H1 (cell line): ENCODE data around the gene WIPF3. TPM values are rescaled to one million over a fixed set of nuclear protein-coding genes. Genes with fewer than 3 reads are reported as not detected.

Source experiments
- CREB1 ChIP-seq: IDR thresholded peaks from 2 replicates; pipeline ENCODE4 v1.6.1; 2012; ENCODE audit warnings: inconsistent platforms
- CTBP2 ChIP-seq: IDR thresholded peaks from 2 replicates; pipeline ENCODE4 v1.7.0; 2011; ENCODE audit warnings: borderline replicate concordance, mild to moderate bottlenecking, moderate library complexity, mixed read lengths, low read length; ENCODE audit not compliant: insufficient read depth, insufficient read length
- RXRA ChIP-seq: IDR thresholded peaks from 2 replicates; pipeline ENCODE4 v1.6.1; 2011; ENCODE audit warnings: low read depth, mild to moderate bottlenecking, low read length, moderate library complexity; ENCODE audit not compliant: insufficient read depth
- TCF12 ChIP-seq: IDR thresholded peaks from 2 replicates; pipeline ENCODE4 v1.6.1; 2011; ENCODE audit warnings: low read depth, mild to moderate bottlenecking, low read length
- polyA plus RNA-seq, 7 experiments: library from polyadenylated mRNA; depleted of rRNA in 3 of 7; stranded (reverse) in 5 of 7; unstranded in 2 of 7; fragments of >200 nt in 5 of 7; fragments of 200-250 nt in 2 of 7; gene quantifications; 1 replicate in 5 of 7; 2 replicates in 1 of 7; 4 replicates in 1 of 7; pipeline versions ENCODE4 v1.2.1 to v1.2.3, GENCODE V29; 2011 to 2013; ENCODE audit warnings: missing spikeins in 2 of 7, mixed read lengths in 2 of 7
- total RNA-seq: library from RNA; stranded (reverse); fragmentation: NEBNext Ultra II Directional; extraction: Animal tissue kit (Norgen Biotek cat#: 25700); gene quantifications from 2 replicates; pipeline ENCODE4 v1.2.1, GENCODE V29; 2021
- TF ChIP-seq, protein P1 (sequence below): fragments of 300-600 bp; sonication (generic); IDR thresholded peaks from 2 replicates; pipeline ENCODE4 v1.7.1; 2012; ENCODE audit warnings: low read length, moderate library complexity, mild to moderate bottlenecking, inconsistent platforms; ENCODE audit not compliant: insufficient replicate concordance
- TF ChIP-seq, protein P2 (sequence below): IDR thresholded peaks from 2 replicates; pipeline ENCODE4 v1.6.1; 2012; ENCODE audit warnings: inconsistent platforms

Gene WIPF3
- total and polyA plus RNA-seq, 2 of the 8 experiments (the other 6 are each of a cell fraction or from before 2014, with no cell fraction given): 5.0 to 12.1 TPM

DNA sequence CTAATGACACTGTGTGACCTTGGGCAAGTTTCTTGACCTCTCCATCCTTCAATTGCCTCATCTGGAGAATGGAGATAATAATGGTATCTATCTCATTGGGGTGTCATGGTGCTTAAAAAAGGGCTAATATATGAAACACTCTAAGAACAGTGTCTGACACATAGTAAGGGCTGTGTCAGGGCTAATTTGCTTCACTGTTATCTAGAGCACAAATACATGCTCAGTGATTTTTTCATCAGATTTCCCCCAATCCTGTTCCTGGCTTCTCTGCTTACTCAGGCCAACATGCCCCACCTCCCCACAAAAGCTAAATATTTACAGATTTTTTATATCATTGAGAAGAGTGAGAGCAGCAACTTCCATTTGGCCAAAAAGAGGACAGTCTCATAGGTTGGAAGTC lies 20.6 kb downstream of the WIPF3 start (continued):
- TF ChIP-seq, protein P1, sequence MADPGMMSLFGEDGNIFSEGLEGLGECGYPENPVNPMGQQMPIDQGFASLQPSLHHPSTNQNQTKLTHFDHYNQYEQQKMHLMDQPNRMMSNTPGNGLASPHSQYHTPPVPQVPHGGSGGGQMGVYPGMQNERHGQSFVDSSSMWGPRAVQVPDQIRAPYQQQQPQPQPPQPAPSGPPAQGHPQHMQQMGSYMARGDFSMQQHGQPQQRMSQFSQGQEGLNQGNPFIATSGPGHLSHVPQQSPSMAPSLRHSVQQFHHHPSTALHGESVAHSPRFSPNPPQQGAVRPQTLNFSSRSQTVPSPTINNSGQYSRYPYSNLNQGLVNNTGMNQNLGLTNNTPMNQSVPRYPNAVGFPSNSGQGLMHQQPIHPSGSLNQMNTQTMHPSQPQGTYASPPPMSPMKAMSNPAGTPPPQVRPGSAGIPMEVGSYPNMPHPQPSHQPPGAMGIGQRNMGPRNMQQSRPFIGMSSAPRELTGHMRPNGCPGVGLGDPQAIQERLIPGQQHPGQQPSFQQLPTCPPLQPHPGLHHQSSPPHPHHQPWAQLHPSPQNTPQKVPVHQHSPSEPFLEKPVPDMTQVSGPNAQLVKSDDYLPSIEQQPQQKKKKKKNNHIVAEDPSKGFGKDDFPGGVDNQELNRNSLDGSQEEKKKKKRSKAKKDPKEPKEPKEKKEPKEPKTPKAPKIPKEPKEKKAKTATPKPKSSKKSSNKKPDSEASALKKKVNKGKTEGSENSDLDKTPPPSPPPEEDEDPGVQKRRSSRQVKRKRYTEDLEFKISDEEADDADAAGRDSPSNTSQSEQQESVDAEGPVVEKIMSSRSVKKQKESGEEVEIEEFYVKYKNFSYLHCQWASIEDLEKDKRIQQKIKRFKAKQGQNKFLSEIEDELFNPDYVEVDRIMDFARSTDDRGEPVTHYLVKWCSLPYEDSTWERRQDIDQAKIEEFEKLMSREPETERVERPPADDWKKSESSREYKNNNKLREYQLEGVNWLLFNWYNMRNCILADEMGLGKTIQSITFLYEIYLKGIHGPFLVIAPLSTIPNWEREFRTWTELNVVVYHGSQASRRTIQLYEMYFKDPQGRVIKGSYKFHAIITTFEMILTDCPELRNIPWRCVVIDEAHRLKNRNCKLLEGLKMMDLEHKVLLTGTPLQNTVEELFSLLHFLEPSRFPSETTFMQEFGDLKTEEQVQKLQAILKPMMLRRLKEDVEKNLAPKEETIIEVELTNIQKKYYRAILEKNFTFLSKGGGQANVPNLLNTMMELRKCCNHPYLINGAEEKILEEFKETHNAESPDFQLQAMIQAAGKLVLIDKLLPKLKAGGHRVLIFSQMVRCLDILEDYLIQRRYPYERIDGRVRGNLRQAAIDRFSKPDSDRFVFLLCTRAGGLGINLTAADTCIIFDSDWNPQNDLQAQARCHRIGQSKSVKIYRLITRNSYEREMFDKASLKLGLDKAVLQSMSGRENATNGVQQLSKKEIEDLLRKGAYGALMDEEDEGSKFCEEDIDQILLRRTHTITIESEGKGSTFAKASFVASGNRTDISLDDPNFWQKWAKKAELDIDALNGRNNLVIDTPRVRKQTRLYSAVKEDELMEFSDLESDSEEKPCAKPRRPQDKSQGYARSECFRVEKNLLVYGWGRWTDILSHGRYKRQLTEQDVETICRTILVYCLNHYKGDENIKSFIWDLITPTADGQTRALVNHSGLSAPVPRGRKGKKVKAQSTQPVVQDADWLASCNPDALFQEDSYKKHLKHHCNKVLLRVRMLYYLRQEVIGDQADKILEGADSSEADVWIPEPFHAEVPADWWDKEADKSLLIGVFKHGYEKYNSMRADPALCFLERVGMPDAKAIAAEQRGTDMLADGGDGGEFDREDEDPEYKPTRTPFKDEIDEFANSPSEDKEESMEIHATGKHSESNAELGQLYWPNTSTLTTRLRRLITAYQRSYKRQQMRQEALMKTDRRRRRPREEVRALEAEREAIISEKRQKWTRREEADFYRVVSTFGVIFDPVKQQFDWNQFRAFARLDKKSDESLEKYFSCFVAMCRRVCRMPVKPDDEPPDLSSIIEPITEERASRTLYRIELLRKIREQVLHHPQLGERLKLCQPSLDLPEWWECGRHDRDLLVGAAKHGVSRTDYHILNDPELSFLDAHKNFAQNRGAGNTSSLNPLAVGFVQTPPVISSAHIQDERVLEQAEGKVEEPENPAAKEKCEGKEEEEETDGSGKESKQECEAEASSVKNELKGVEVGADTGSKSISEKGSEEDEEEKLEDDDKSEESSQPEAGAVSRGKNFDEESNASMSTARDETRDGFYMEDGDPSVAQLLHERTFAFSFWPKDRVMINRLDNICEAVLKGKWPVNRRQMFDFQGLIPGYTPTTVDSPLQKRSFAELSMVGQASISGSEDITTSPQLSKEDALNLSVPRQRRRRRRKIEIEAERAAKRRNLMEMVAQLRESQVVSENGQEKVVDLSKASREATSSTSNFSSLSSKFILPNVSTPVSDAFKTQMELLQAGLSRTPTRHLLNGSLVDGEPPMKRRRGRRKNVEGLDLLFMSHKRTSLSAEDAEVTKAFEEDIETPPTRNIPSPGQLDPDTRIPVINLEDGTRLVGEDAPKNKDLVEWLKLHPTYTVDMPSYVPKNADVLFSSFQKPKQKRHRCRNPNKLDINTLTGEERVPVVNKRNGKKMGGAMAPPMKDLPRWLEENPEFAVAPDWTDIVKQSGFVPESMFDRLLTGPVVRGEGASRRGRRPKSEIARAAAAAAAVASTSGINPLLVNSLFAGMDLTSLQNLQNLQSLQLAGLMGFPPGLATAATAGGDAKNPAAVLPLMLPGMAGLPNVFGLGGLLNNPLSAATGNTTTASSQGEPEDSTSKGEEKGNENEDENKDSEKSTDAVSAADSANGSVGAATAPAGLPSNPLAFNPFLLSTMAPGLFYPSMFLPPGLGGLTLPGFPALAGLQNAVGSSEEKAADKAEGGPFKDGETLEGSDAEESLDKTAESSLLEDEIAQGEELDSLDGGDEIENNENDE: no peak
- TF ChIP-seq, protein P2, sequence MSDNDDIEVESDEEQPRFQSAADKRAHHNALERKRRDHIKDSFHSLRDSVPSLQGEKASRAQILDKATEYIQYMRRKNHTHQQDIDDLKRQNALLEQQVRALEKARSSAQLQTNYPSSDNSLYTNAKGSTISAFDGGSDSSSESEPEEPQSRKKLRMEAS: no peak
- TF ChIP-seq CREB1 (no peak), TCF12 (no peak), CTBP2 (no peak), RXRA (no peak)
